GM21737 (cell line): ENCODE data around the gene KIF2A.
A peak's percentile ranks its signal among the peaks of the same experiment; 100 is the strongest.

Experiments
- ATAC-seq: cut with Tn5 transposase; IDR thresholded peaks from one replicate; pipeline ENCODE4 v1.9.1; 2021; ENCODE audit warnings: mild to moderate bottlenecking, moderate library complexity; ENCODE audit not compliant: unreplicated experiment

The KIF2A gene

DNA sequence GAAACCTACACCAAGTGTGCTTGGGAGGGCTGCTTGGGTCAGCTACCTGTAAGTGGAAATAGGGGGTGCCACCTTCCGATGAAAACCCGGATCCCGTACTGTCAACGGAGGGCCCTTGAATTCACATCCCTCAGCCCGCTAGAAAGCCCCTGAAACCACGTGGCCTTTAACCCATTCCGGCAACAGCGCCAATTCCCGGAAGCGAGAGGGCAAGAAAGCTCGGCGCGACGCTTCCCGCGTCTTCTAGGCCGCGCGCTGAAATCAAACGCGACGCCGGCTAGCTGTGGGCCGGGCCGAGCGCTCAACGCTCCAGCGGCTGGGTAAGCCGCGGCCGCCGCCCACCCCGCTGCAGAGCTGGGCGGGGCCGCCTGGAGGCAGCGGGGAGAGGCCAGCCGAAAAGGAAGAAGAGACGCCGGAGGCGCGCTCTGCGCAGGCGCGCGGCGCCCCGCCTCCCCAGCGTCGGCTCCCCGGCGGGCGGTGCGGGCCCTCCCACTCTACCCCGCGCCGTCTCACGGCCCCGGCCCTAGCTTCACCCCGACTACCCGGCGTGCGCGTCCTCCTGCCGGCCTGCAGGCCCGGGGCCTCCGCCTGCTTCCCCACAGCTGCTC lies at the start of gene KIF2A:
Gene KIF2A, plus strand, starts transcription at position 492 of the 608 bp plus-strand sequence. CDS start 267 bp downstream, outside the sequence.
- peak; percentile 93 for ATAC-seq

- no peak for ATAC-seq
Measured at GRCh38 chr5:62257020-62257367, 49.0 kb upstream of the KIF2A start.

DNA sequence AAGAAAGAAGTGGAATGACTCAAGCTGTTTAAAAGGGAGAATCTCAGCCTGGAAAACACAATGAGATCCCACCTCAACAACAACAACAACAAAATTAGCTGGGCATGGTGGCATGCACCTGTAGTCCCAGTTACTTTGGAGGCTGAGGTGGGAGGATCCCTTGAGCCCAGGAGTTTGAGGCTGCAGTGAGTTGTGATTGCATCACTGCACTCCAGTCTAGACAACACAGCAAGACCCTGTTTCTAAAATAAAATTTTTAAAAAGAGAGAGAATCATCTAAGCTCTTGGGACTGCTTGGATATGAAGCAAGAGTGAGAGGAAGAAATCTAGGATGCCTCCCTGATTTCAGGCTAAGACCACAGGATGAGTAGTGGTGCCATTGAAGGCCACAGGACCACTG lies 47.4 kb upstream of the KIF2A start:
- no peak for ATAC-seq

DNA sequence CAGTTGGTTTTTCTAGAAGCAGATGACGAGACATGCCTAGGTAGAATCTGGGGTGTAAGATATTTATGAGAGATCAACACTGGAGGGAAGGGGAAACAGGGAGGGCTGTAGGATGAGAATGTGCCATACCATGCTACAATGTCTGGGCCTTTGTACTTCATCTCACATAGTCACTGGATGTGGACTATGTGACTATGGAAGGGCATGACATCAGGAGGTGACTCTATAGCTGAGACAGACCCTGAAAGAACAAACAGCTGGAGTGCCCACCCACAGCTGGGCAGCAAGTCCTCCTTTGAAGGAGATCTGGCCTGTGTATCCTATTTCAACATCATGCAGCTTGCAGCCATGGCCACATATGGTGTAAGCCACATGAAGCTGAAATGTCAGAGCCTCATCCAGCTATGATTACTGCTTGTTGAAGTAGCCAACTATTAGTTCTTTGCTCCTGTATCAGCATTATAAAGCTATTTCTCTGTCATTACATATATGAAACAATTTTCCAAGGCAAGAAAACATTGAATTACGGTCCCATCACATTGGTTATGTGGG lies 46.2 kb upstream of the KIF2A start:
- ATAC-seq: no peak

GRCh38 chr5:62260513-62260912 lies 45.5 kb upstream of the KIF2A start:
- no peak for ATAC-seq

DNA sequence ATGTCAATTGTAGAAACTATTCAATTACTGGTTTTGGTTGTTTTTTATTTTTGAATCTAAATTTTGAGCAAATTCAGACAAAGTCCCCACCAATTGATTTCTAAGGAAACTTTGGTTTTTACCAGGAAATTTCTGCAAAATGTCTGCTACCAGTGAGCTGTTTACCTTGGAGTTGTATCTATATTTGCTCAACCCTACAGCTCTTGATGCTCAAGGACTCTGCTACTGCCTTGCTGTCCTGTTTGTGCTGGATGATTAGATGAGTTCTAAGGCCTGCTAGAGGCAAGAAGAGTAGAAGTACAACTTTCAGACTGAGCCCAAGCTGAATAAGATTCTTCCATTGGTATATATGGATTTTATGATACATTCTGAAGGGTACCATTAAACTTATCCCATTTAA lies 42.6 kb upstream of the KIF2A start:
- ATAC-seq: no peak

- no peak for ATAC-seq
Measured at GRCh38 chr5:62265648-62266112, 40.3 kb upstream of the KIF2A start.

- no peak for ATAC-seq
Measured at GRCh38 chr5:62266573-62266972, 39.4 kb upstream of the KIF2A start.

GRCh38 chr5:62268234-62268633 lies 37.8 kb upstream of the KIF2A start:
- ATAC-seq: peak; percentile 60

DNA sequence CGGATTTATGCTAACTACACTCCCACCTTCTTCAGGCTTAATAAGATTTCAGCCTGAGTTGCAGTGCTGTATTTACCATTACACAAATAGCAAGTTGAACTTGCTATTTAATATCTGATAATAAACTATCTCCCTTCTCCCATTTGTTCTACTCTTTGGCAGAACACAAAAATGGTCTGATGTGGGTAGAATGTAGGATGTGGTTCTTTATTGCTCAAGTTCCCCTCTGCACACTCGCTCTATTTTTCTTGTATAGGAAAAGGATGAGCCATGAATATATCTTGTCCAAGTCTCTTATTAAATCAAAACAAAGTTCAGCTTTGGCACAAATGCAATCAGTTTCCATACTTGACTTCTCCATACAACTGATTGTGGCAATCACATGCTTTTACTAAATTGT lies 37.2 kb upstream of the KIF2A start:
- ATAC-seq: no peak

DNA sequence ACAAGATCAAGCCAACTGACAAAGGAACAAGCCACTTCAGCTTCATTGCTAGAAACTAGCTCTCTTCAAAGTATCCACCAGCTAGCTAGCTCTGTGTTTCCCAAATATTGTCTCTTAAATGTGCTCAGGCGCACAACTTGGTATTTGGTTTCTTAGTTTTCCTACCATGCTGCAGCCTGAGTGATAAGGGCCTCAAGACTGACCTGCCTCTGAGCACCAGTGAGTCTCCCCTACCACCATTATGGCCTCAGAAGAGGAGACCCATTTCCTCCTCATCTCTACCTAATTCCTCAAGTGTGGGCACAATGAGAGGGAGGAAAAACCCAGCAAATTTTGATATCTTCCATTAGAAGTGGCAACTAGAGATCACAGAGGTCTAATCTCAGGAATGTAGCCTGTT lies 34.6 kb upstream of the KIF2A start:
- no peak for ATAC-seq

GRCh38 chr5:62271870-62272269 lies 34.1 kb upstream of the KIF2A start:
- no peak for ATAC-seq

GRCh38 chr5:62273687-62274086 lies 32.3 kb upstream of the KIF2A start:
- ATAC-seq: no peak

- no peak for ATAC-seq
Measured at GRCh38 chr5:62275581-62275980, 30.4 kb upstream of the KIF2A start.

DNA sequence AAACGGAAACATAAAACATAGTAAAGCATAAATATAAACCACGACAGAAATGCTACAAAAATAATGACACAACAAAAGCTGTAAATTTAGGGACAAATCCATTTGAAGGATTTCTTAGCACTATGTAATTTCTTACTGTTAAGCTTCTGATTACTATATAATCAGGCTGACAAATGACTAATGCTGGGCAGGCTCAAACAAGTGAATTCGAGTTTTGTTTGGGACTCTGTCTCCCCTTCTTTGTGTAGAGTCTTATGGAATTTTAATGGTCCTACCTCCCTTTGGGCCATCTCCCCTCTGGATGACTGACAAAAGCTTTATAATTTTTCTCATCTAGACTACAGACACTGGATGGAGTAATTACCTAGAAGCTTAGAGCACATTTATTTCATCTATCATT lies 24.6 kb upstream of the KIF2A start:
- no peak for ATAC-seq

DNA sequence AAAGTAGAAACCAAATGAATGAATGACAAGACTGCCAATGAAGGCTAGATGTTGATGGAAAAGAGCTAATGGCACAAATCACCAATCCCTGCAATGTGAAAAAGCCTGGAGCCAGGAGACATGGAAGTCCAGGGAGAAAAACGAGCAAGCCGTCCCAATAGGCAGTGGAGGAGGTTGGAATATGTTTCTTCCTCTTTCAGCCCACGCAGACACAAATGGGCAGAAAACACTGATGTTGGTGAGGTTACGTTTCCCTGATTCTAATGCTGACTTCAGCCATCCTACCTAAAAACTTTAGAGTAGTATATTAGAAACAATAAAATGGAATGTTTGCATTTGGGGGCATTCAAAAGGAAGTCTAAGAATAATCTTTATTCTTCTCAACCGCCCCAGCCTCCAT lies 23.9 kb upstream of the KIF2A start:
- no peak for ATAC-seq

GRCh38 chr5:62283005-62283404 lies 23.0 kb upstream of the KIF2A start:
- no peak for ATAC-seq

DNA sequence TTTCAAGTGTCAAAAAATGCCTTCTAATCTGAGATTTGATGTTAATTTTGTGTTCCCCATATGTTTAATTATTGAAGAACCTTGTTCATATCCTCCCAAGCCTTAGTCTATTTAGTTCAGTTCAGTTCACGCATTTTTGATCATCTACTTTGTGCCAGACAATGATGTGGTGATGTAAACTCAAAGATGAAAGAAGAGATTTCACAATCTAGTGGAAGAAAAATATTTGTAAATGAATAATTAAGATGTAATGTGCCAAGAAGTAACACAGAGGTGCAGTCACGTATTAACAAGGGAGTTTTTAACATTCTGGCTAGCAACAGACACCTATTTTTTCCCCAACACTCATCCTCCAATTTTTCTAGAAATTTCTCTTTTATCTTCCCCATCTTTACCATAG lies 22.1 kb upstream of the KIF2A start:
- ATAC-seq: no peak

- peak; percentile 82 for ATAC-seq
Measured at GRCh38 chr5:62284946-62285891, 20.8 kb upstream of the KIF2A start.

- no peak for ATAC-seq
Measured at GRCh38 chr5:62286834-62287233, 19.2 kb upstream of the KIF2A start.

GRCh38 chr5:62287237-62287636 lies 18.8 kb upstream of the KIF2A start:
- ATAC-seq: no peak

- no peak for ATAC-seq
Measured at GRCh38 chr5:62288118-62288517, 17.9 kb upstream of the KIF2A start.
